Breast epithelium (tissue), 4 donors: ENCODE results near the gene PKD1. TPM values are rescaled to one million over a fixed set of nuclear protein-coding genes. Genes with fewer than 3 reads are reported as not detected.

Source experiments
- DNase-seq, 2 donors: peaks; one replicate each; pipeline ENCODE4 v3.0.0-alpha.2; 2019; ENCODE audit warnings: low spot score in 2 of 2
- H3K27ac ChIP-seq, 2 donors: fragments of 200-600 bp; sonication (generic) in 1 of 2; one replicate each; pipeline ENCODE4 v1.5.1; 2016 to 2019; ENCODE audit warnings: mild to moderate bottlenecking in 1 of 2
- H3K27me3 ChIP-seq, 2 donors: fragments of 200-600 bp; sonication (generic) in 1 of 2; one replicate each; pipeline versions ENCODE4 v1.5.1 to v1.6.0; 2017 to 2019; ENCODE audit warnings: control low read depth in 1 of 2, mild to moderate bottlenecking in 1 of 2
- H3K36me3 ChIP-seq: fragments of 200-600 bp; one replicate; pipeline ENCODE4 v1.5.1; 2019
- H3K4me1 ChIP-seq, 2 donors: fragments of 200-600 bp; sonication (generic); one replicate each; pipeline ENCODE4 v1.5.1; 2016 to 2019; ENCODE audit warnings: control low read depth in 1 of 2
- H3K4me3 ChIP-seq, 3 donors: fragments of 200-600 bp; sonication (generic); 1 replicate in 2 of 3; 2 replicates in 1 of 3; pipeline ENCODE4 v1.5.1; 2016 to 2019; ENCODE audit warnings: mild to moderate bottlenecking in 3 of 3, moderate library complexity in 2 of 3
- H3K9me3 ChIP-seq, 2 donors: fragments of 200-600 bp; sonication (generic) in 1 of 2; one replicate each; pipeline ENCODE4 v1.5.1; 2016 to 2019; ENCODE audit warnings: control low read depth in 1 of 2
- CTCF ChIP-seq, 3 donors: fragments of 450-650 bp; IDR thresholded peaks; one replicate each; pipeline ENCODE4 v1.5.1; 2016 to 2017; ENCODE audit warnings: antibody characterized with exemption in 3 of 3, mild to moderate bottlenecking in 3 of 3, moderate library complexity in 3 of 3
- POLR2A ChIP-seq: fragments of 450-650 bp; IDR thresholded peaks from one replicate; pipeline ENCODE4 v1.6.1; 2016; ENCODE audit warnings: antibody characterized with exemption, mild to moderate bottlenecking, moderate library complexity
- POLR2AphosphoS5 ChIP-seq, 3 donors: sonication (generic); formaldehyde crosslinking; IDR thresholded peaks; one replicate each; pipeline ENCODE4 v1.6.1; 2017; ENCODE audit warnings: antibody characterized with exemption in 3 of 3
- intact Hi-C: fragments of 100-400 bp; cut with DNase I; formaldehyde crosslinking; loops from one replicate; pipeline ENCODE4 v1.15.1; 2023; ENCODE audit warnings: low total_unique reads
- total RNA-seq, 3 donors: library from RNA; depleted of rRNA; stranded (reverse); fragments of >200 nt; gene quantifications; one replicate each; pipeline ENCODE4 v1.1.0, GENCODE V29; 2016

PKD1 gene
- total RNA-seq, 3 donors from 2014 or later = 74.2 to 110 (median 107) TPM

GRCh38 chr16:2159175-2159838 lies 23.6 kb upstream of the PKD1 start:
- intact Hi-C loops = no loop called here
- H3K36me3 ChIP-seq = no peaks in the 10 kb centered on the region
- peaks cover 37 to 53% of the 10 kb centered on the region in 2 donors for H3K4me1 ChIP-seq
- H3K27ac ChIP-seq = peak overlapping the region; percentile 84 to 97
- no peaks in the 10 kb centered on the region for H3K27me3 ChIP-seq
- H3K9me3 ChIP-seq = no peaks in the 10 kb centered on the region
- no peak for DNase-seq
- TF ChIP-seq POLR2AphosphoS5 (IDR thresholded peaks at IDR 0.05) (no peak), CTCF (IDR thresholded peaks at IDR 0.05) (no peak), POLR2A (no peak)
- H3K4me3 ChIP-seq = peak overlapping the region; percentile 21 to 89 (median 38)

DNA sequence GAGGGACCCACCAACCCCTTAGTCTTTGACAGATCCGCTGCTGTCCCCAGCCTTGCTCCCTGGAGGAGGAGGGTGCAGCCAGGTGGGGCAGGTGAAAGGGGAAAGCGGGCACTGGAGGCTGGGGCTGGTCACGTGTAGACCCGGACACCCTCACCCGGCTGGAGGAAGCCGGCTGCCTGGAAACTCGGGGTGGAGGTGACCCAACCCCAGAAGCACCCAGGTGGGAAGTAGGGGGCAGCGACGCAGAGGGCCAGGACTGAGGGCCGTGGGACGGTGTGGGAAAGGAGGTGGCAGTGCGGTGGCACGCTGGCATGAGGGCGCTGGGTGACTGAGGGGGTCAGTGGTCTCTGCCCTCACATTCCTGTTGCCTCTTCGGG lies 22.6 kb upstream of the PKD1 start:
- Histone ChIP-seq H3K27me3 (no peaks in the 10 kb centered on the region), H3K36me3 (no peaks in the 10 kb centered on the region), H3K4me3 (peak overlapping the region in 1 of 3 donors; percentile 89), H3K4me1 (peaks cover 47 to 58% of the 10 kb centered on the region in 2 donors), H3K27ac (peak overlapping the region; percentile 84 to 97), H3K9me3 (no peaks in the 10 kb centered on the region)
- intact Hi-C loops = no loop called here
- no peak for TF ChIP-seq CTCF (IDR thresholded peaks at IDR 0.05)
- TF ChIP-seq POLR2A = no peak
- no peak for TF ChIP-seq POLR2AphosphoS5 (IDR thresholded peaks at IDR 0.05)
- DNase-seq = no peak

DNA sequence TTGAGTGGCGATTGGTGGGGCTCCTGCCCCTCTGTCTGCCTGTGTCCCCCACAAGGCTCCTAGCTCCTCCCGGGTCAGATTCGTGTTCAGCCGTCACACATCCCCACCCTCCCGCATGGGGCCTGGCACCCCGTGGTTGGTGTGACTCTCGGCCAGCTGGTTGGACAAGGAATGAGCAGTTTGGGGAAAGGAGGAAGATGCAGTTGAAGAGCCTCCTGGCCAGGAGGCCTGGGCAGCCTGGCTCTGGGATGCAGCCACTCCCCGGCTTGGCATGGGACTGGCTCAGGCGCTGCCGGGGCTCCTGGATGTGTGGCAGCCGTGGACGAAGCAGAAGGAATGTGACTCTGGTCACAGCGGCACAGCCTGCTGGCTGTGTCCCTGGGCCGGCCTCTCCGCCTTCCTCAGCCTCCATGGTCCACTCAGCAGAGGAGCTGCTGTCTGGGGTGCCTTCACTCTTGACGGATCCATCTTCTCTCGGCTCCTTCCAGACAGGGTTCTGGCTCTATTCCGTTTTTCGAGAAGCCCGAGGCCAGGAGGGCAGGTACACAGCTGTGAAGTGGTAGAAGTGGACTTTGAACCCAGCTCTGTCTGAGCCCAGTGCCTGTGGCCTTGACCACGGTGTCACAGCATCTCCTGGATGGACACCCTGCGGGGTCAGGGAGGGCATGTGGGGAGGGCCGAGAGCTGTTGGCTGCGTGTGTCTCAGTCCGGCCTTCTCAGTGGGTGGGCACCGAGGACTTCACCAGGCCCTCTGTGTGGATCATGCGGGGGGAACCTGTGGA lies 22.0 kb upstream of the PKD1 start:
- Histone ChIP-seq H3K27ac (peak overlapping the region; percentile 84 to 97), H3K9me3 (no peaks in the 10 kb centered on the region), H3K27me3 (no peaks in the 10 kb centered on the region), H3K36me3 (no peaks in the 10 kb centered on the region), H3K4me1 (peaks cover 53 to 58% of the 10 kb centered on the region in 2 donors), H3K4me3 (peak overlapping the region in 1 of 3 donors; percentile 89)
- TF ChIP-seq POLR2AphosphoS5 (IDR thresholded peaks at IDR 0.05) (no peak), POLR2A (no peak), CTCF (IDR thresholded peaks at IDR 0.05) (no peak)
- DNase-seq = peak in 1 of 2 donors; percentile 55
- intact Hi-C loops = no loop called here

DNA sequence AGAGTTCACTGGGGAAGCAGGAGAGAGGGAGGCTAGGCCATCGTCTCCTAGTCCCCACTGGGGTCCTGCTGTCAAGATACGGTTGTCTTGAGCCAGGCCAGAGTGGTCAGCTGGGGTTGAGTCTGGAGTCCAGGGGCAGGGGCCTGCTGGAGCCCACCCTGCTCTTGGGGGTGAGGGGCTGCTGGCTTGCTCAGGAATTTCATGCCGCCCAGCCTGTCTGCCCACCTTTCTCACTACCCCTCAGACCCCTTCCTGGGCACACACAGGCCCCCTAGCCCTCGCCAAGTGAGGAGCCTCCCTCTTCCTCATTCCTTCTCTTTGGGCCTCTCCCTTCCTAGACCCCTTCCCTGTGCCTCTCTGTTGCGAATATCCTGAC lies 21.1 kb upstream of the PKD1 start:
- H3K27ac ChIP-seq = peak overlapping the region; percentile 84 to 97

More for the DNA sequence above, 21.1 kb upstream of the PKD1 start:
- H3K27me3 ChIP-seq = no peaks in the 10 kb centered on the region
- intact Hi-C loops = no loop called here
- H3K36me3 ChIP-seq = no peaks in the 10 kb centered on the region
- DNase-seq = no peak
- H3K4me3 ChIP-seq = peak overlapping the region; percentile 66 to 90 (median 89)
- peaks cover 52 to 57% of the 10 kb centered on the region in 2 donors for H3K4me1 ChIP-seq
- TF ChIP-seq CTCF (IDR thresholded peaks at IDR 0.05) (no peak), POLR2A (no peak), POLR2AphosphoS5 (IDR thresholded peaks at IDR 0.05) (no peak)
- H3K9me3 ChIP-seq = no peaks in the 10 kb centered on the region
